Fibroblast of pulmonary artery (primary cell): ENCODE results near the gene KANK4.

Source experiments
- DNase-seq: peaks from one replicate; pipeline ENCODE4 v3.0.0-alpha.2; 2010; ENCODE audit warnings: low read depth
- H3K4me3 ChIP-seq: replicated peaks from 2 replicates; pipeline ENCODE4 v1.5.1; 2011; ENCODE audit warnings: low read depth, mild to moderate bottlenecking, control low read depth, low read length, moderate library complexity
- TF ChIP-seq, protein P1 (sequence below): IDR thresholded peaks from 2 replicates; pipeline ENCODE4 v1.5.1; 2011; ENCODE audit warnings: mild to moderate bottlenecking, control low read depth, low read length, inconsistent platforms; ENCODE audit errors: missing control alignments

Gene KANK4

GRCh38 chr1:62337706-62338631 lies 18.7 kb upstream of the KANK4 start:
- DNase-seq: no peak
- no peak overlapping the region for H3K4me3 ChIP-seq
- TF ChIP-seq, protein P1, sequence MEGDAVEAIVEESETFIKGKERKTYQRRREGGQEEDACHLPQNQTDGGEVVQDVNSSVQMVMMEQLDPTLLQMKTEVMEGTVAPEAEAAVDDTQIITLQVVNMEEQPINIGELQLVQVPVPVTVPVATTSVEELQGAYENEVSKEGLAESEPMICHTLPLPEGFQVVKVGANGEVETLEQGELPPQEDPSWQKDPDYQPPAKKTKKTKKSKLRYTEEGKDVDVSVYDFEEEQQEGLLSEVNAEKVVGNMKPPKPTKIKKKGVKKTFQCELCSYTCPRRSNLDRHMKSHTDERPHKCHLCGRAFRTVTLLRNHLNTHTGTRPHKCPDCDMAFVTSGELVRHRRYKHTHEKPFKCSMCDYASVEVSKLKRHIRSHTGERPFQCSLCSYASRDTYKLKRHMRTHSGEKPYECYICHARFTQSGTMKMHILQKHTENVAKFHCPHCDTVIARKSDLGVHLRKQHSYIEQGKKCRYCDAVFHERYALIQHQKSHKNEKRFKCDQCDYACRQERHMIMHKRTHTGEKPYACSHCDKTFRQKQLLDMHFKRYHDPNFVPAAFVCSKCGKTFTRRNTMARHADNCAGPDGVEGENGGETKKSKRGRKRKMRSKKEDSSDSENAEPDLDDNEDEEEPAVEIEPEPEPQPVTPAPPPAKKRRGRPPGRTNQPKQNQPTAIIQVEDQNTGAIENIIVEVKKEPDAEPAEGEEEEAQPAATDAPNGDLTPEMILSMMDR: no peak

GRCh38 chr1:62336995-62337705 lies 17.9 kb upstream of the KANK4 start:
- H3K4me3 ChIP-seq: no peak overlapping the region
- no peak for DNase-seq
- TF ChIP-seq, protein P1: no peak

- no peak for DNase-seq
- TF ChIP-seq, protein P1: no peak
- no peak overlapping the region for H3K4me3 ChIP-seq
These were observed 17.4 kb upstream of the KANK4 start for GRCh38 chr1:62336638-62336994.

DNA sequence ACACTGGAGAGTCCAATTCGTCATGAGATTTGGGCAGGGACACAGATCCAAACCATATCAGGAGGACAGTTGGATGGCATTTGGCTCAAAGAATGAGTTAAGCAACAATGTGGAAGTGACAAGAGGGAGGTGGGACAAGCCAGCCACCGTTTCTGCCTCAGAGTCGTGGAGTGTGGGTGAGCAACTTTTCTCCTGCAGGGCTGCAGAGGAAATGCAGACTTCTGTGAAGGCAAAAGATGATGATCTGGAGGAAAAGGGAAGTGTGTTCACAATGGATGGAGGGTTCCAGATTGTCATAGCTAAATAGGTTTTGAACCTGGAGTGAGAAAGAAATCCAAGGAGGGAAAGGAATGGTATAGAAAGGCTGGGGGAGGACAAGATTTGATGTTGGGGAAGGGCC lies 16.4 kb upstream of the KANK4 start:
- DNase-seq: no peak
- TF ChIP-seq, protein P1: no peak
- no peak overlapping the region for H3K4me3 ChIP-seq

DNA sequence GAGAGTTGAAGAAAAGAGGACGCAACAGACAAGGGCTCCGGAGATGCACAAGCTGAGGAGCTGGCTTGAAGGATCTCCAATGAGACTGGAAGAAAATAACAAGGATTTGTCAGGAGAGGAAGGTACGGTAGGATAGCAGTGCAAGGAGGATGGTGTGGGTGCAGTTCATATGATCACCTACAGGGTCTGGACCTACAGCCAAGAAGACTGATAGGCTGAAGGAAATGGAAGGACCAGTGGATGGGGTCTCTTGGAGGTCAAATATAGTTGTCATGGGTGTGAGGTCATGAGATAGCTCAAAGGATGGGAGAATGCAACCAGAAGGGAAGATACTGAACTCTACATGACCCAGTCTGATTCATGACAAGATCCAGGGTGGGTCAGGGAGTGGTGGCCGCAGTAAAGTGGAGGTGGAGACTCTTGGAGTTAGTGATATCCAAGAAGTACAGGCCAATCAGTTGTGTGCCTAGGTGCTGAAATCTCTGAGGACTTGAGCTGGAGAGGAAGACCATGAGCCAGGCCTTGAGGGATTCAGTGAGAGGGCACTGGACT lies 15.3 kb upstream of the KANK4 start:
- DNase-seq: no peak
- H3K4me3 ChIP-seq: no peak overlapping the region
- TF ChIP-seq, protein P1: no peak

- no peak for DNase-seq
- TF ChIP-seq, protein P1: no peak
- no peak overlapping the region for H3K4me3 ChIP-seq
These were observed 14.2 kb upstream of the KANK4 start for GRCh38 chr1:62333441-62333840.
